HG03378 (cell line): ENCODE data around the gene M6PR.
"Not testable (repeated sequence)": the region's sequence is repeated elsewhere in the genome, so short reads cannot be mapped to it uniquely, and the experiment has no call there.

Experiments used
- ATAC-seq: cut with Tn5 transposase; IDR thresholded peaks from one replicate; pipeline ENCODE4 v1.9.1; 2021; ENCODE audit warnings: mild to moderate bottlenecking, moderate library complexity; ENCODE audit not compliant: unreplicated experiment

M6PR gene

DNA sequence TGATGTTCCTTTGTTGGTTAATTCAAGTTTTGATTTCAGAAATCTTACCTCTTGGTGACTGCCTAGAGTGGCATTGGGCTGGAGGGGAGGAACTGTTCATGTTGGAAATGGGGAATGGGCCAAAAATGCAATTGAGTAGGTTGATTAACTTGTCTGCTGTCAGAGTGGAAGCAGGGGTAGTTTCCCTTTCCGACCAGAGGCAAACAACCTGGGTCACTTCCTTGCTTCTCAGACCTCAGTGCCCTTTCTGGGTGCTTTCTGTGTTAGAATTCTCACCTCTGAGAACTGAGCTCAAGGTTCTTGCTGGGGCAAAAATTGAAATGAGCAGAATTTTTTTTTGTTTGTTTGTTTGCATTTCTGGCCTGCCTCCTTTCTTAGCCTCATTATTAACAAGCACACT is 2.3 kb upstream of the M6PR start:
- no peak for ATAC-seq

DNA sequence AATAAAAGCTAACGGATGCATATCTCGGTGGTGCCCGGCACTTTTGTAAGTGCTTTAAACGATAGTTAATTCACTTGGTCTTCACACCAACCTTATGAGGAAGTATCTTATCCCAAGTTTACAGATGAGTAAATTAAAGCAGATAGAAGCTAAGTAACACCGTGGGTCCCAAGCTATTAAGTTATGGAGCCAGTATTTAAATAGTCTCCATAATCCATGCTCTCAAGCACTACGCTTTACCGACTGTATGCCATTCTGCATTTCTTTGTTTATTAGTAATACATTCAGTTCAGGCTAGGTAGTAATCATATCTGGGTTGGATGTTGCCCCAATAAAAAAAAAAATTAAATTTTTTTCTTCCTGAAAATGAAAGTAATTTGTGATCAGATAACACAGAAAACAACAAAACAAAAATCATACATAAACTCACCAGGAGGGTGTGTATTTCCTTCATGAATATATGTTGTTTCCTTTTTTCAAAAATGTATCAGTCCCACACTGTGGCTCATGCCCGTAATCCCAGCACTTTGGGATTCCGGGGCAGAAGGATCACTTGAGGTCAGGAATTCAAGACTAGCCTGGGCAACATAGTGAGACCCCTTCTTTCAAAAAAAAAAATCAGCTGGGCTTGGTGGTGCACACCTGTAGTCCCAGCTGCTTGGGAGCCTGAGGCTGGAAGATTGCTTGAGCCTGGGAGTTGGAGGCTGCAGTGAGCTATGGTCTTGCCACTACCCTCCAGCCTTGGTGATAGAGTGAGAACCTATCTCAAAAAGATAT is 1.4 kb upstream of the M6PR start:
- ATAC-seq = no peak

DNA sequence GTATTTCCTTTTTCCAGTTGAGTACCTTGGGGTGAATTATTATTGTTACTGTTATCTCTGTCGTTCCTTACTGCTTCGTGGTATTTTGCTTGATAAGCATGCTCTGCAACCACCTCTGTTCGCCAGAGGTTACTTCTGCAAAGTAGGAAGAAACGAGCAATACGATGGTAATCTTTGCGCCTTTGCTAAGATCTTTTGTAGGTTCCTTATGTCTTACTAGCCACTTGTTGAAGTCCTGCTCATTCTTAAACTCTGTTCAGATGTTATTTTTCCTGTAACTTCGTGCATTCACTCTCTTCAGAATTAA is 729 bp upstream of the M6PR start:
- peak; percentile 15 for ATAC-seq

DNA sequence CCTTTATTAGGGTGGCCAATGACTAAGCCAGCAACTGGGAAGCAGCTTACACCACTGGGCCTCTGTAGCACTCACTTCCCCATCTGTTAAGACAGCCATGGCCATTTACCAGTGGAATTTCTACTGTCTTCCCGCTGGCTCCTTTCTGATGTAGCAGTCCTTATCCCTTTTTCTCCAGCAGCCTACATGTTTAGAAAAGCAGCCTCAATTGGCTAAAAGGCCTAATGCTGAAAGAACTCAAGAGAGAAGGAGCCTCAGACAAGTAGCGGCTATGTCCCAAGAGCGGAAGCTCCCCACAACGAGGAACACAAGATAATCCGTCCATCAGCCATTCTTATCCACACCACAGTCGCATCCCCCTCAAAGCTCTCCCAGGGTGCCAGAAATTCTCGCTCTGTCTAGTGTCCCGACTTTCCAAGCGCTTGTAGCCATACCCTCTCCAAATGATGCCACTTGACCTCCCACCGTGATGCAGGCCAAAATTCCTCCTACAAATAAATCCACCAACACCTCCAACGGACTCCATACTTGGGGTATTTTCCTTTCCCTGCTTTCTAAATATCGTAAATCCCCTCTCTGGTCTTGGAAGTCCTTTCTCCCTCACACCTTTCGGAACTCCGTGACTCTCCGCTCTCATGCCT is 624 bp downstream of the M6PR start:
- no peak for ATAC-seq

DNA sequence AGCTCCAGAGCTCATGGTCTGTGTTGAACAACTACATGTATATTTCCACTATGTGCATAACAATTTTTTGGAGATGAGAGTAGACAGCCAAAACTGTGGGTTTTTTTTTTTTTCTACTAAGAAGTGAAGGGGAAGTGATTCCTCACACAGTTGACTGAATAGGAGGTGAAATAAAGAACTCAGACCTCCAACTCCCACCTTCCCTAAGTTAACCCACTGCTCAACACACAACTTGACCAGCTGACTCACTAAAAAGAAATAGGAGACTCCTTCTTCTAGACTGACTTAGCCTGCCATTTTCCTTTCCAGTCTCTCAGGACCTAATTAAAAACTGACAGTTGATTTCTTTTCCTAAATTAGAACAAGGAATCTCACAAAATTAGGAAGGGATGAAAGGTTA is 1.7 kb downstream of the M6PR start:
- no peak for ATAC-seq

DNA sequence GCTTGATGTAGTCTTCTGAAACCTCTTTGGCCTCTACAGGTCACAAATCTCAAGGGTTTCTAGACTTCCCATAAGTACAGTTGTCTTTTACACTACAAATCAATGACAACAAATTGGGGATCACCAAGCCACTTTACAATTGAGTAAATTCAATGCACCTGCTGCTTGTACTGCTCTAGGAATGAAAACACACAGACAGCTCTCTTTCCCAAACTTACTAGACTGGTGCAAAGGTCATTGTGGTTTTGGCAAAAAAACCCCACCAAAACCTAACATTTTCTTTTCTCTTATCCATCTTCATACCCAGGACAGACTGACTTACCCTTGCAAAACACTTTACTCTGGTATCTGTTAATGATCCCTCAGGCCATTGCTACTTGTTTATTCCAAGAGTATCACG is 2.7 kb downstream of the M6PR start:
- ATAC-seq = no peak

DNA sequence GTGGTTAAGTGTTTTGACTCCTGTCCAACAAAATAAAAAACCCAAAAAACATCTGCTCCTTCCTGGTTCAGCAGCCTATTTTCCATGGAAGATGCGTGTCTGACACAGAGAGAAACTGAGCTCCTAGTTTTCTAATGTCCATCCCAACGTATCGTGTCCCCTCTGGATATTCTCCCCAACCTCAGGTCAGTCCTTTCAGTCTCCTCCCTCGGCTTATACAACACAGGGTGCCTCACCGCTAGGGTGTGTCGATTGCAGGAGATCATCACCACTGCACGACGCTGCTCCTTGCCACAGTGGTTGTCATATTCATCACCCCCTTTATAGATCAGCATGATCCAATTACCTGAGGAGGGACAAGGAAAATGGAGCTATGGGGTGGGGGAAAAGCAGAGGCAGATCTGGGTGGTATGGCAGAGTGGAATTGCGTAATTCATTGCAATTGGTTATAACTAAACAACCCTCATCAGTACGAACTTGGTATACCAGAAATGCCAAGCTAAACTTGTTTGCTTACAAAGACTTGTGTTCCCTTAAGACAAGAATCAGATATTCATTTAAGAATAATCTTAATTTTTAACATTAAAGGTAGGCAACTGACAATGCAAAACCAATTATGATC is 5.8 kb downstream of the M6PR start:
- no peak for ATAC-seq

DNA sequence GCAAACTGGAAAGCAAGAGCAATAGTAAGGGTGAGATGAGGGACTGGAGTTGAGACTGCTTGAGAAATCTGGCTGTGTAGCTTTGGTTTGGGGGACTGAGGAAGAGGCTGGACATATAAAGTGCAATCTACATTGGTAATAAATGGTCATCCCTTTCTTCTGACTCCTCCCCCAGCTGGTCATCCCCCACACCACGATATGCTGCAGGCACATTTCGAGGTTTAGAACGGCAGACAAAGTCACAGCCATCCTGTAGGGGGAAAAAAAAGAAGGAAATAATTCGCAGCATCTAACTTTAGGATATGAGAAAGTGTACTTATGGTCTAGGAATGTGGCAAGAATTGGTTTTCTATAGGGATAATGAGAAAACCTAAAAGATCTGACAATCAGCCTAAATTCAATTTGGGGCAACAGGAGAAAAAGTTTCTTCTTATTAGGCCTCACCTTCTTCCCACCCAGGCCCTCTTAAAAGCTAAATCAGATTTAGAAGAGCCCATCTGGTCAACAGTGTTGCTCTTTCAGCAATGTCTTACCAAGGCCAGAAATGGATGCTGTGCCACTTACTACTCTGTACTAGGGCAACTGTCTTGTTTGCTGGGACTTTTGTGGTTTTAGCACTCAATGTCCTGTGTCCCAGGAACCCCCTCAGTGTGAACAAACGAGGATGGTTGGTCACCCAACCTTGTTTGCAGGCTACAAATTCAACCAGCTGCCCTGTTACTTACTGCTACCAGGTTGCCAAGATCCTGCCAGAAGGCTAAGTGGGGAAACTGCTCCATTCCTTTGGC is 7.6 kb downstream of the M6PR start:
- ATAC-seq = no peak

DNA sequence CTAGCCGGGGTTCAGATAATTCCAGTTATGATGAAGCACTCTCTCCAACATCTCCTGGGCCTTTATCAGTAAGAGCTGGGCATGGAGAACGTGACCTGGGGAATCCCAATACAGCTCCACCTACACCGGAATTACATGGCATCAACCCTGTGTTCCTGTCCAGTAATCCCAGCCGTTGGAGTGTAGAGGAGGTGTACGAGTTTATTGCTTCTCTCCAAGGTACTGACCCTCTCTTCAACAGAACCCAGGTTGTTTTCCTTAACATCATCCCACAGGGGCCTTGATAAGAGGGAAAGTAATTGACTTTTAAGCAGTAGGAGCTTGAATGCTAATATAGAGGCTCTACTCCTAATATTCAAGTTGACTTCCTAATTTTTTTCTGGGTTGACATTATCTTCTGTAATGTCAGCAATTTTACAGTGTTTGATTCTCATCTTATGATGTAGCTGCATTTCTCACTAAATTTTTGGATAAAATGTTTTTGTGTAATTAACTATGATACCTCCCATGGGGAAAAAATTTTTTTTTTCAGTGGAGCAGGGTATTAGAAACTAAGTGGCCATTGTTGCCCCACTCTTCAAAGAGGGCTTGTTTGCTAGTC is 11.5 kb downstream of the M6PR start:
- ATAC-seq = not testable (repeated sequence)

DNA sequence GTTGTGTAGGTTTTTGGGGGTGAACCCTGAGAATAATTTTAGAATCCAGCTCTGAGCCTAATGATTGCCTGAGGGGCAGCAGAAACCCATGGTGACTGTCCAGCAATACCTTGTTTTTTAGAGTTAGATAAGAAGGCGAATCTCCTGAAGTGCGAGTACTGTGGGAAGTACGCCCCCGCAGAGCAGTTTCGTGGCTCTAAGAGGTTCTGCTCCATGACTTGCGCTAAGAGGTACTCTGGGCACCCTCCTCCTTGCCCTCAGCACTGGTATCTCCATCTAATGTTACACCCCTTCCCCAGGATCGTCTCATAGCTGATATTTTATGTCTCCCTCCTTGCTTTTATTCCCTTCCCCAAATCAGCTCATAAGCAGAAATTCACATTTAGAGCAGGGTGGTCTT is 12.7 kb downstream of the M6PR start:
- no peak for ATAC-seq

DNA sequence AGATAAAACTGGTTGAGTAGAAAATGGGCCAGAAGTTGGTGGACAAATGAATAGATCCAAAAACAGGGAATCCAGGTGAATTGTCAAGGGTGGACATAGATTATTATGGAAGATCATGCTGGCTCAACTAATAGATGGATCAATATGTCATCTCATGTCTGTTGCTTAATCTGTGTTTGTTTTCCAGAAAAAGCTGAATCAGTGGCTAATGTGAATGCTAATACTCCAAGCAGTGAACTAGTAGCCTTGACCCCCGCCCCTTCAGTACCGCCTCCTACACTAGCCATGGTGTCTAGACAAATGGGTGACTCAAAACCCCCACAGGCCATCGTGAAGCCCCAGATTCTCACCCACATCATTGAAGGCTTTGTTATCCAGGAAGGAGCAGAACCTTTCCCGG is 15.4 kb downstream of the M6PR start:
- not testable (repeated sequence) for ATAC-seq

DNA sequence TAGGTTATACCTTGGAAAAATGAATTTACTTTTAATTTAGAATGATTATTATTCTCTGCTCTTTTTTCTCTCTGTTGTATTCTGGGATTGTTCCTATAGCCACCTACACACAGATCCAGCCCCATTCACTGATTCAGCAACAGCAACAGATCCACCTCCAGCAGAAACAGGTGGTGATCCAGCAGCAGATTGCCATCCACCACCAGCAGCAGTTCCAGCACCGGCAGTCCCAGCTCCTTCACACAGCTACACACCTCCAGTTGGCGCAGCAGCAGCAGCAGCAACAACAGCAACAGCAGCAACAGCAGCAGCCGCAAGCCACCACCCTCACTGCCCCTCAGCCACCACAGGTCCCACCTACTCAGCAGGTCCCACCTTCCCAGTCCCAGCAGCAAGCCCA is 17.0 kb downstream of the M6PR start:
- ATAC-seq = not testable (repeated sequence)

DNA sequence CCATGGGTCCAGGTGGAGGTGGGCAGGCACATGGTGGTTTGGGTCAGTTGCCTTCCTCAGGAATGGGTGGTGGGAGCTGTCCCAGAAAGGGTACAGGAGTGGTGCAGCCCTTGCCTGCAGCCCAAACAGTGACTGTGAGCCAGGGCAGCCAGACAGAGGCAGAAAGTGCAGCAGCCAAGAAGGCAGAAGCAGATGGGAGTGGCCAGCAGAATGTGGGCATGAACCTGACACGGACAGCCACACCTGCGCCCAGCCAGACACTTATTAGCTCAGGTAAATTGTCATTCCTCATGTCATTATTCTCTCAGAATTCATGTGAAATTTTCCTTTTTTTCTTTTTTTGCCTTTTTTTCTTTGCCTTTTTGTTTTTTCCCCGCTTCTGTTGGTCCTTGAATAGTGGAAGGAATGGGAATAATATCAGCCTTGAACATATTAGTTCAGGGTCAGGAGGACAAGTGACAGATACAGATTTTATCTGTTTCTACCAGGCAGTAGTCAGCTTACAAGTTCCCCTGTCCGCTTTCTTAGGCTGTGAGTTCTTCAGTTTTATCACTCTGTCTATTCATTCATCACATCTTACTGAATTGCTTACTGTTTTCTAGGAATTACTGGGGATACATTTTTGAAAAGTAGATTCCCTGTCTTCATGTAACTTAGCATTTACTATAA is 18.7 kb downstream of the M6PR start:
- not testable (repeated sequence) for ATAC-seq

DNA sequence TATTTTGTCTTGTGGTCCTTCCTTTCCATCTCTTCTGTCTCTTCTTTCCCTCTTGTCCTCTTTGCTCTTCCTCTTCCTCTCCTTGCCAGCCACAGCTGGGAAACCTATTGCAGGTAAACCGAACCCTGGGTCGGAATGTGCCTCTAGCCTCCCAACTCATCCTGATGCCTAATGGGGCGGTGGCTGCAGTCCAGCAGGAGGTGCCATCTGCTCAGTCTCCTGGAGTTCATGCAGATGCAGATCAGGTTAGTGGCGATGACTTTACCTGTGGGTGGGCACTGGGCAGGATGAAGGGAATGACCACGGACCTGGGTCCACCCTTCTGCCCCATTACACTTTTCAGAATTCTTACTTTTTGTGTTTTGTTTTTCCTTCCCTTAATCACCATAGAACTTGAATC is 26.9 kb downstream of the M6PR start:
- ATAC-seq = no peak

DNA sequence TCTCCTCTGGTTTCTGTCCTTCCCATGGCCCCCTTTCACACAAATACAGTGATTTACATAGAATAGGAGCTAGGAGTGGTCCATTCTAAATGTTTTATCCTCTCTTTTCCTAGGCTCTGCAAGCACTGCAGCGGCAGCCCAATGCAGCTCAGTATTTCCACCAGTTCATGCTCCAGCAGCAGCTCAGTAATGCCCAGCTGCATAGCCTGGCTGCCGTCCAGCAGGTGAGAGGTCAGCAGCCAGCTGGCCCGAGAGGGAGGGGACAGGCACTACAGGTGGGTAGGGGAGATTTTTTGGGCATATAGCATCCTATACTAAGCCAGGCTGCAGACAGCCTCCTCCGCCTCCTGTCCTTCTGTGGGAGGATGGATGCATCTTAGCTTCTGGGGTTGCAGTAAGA is 29.8 kb downstream of the M6PR start:
- ATAC-seq = not testable (repeated sequence)

DNA sequence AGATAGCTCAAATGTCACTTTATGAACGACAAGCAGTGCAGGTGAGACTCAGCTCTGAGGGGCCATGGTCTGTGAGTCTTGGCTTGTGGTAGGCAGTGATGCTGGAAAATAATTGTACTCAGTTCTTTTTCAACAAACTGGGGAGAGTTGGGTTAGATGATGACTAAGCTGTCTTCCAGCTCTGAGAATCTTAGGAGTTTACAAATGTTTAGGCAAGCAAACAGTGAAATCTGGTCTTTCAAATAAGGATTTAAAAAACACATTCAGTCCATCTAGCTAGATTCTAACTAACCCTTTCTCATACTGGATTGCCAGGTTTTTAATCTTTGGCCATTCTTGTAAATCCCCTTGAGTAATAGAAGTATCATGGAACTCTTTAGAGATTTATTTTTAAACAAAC is 31.7 kb downstream of the M6PR start:
- no peak for ATAC-seq

DNA sequence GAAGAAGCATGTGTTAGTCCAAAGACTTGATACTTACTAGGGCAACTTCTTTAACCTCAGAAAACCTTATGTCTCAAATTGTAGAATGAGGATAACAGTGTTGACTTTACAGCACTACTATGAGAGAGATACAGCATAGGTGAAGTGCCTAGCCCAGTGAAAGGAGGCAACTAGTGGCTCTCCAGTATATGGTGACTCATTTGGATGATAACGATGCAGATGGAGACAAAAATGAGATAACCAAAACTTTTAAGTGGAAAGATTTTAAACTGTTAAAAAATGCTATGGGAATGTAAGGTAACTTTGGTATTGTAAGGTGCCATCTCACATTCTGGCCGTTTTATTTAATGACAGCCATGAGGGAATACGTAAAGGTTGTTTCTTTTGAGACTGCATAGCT is 32.4 kb downstream of the M6PR start:
- no peak for ATAC-seq

DNA sequence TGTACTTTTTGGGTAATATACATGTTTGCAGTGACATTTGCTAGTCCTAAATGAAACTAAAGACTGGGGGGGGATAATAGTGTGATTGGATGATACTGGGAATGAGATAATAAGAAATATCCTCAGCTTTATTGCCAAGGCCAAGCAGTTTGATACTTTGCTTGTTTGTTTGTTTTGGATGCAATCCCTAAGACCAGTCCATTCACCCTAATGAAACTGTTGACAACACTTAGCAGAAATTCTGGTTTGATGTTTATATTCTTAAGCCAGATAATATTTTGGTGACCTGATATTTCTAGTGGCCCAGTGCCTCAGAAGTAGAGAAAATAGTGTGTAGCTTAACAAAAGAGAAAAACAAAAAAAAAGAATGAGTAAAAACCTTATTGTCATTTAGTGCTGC is 33.3 kb downstream of the M6PR start:
- ATAC-seq = no peak

DNA sequence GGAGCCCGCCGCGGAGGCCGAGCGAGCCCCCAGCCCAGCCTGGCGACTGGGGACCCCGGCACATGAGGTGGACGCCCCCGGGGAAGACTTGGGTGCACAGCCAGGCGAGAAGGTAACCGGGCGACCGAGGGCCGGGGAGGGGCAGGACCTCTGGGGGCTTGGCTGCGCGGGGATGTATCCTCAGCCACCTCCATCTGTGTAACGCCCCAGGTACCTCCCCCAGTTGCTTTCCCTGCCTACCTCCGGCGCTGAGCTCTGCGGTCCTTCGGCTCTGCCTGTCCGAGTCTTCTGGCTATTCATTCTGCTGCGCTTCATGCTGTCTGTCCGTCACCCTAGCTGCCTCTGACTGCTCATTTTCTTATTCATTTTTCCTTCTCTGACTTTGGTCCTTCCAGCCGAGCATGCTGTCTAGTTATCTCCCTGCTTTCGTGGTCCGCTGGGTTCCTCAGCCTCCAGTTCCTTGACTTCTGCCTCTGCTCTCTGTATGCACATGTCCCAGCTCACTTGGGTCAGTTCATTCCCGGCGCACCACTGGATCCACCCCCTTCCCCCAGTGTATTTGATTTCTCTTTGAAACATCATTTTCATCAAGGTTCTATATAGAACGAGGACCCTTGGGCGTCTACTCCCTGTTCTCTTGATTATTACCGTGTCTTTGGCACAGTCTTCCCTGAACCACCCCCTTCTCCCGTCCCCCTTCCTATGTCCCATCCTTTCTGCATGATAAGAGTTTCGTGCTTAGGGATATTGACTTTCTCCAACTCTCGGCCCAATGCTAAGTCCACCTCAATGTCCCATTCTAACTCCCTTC is 34.5 kb downstream of the M6PR start:
- ATAC-seq = no peak
